Amniotic epithelial cell (primary cell): Measurements from ENCODE around the gene WDR33.
A peak's percentile ranks its signal among the peaks of the same experiment; 100 is the strongest.

ENCODE experiments used
- DNase-seq: peaks from one replicate; pipeline ENCODE4 v3.0.0-alpha.2; 2010; ENCODE audit warnings: low read depth

WDR33 gene

DNA sequence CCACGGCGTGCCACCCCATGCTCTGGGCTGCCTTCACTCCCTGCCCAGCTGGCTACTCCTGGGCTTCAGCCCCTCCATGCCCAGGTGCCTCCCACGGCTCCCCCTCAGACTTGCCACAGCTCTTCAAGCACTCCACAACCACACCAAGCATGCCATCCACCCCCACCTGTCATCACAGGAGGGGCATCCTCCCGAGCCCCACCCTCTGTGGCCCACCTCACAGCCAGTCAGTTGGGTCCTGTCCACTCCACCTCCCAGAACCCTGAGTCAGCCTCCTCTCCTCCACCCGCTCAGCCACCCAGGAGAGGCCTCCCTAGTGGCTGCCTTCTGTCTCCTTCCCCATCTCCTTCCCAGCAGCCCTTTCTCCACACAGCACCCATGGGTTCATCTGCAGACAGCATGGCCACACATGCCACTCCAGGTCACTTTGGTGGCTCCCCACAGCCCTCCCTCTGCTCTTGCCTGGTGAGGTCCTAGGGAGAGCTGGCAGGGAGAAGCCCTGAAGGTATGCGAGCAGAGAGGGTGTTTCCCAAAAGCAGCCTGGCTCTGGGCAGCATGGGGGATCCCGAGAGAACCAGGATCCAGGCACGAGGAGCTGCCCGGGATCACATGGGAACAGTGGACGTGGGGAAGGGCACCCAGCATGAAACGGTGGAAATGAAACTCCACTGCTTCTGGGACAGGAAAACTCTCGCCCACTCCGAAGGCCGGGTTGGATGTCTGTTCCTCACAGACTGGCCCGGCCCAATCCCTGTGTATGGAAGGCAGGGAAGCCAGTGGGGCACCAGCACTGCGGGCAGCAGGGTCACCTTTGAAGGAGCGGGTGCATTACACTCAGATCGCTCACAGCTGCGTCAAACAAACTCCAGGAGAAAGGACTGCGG lies 138.4 kb downstream of the WDR33 start:
- no peak for DNase-seq

- no peak for DNase-seq
These were observed 139.2 kb downstream of the WDR33 start for GRCh38 chr2:127671557-127672302.

DNA sequence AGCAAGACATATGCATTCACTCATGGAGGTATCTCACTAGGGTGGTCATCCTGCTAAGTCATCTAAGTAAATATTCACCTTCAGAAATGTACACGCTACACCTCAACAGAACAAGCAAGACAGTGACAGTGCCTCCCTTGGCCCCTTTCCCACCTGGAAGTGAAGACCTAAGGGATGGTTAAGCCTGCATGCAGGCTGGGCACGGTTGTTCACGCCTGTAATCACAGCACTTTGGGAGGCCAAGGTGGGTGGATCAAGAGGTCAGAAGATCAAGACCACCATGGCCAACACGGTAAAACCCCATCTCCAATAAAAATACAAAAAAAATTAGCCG lies 140.0 kb downstream of the WDR33 start:
- no peak for DNase-seq

GRCh38 chr2:127670055-127670956 lies 140.7 kb downstream of the WDR33 start:
- DNase-seq = no peak

GRCh38 chr2:127669056-127669455 lies 141.9 kb downstream of the WDR33 start:
- no peak for DNase-seq

GRCh38 chr2:127665267-127665893 lies 145.6 kb downstream of the WDR33 start:
- DNase-seq = no peak

DNA sequence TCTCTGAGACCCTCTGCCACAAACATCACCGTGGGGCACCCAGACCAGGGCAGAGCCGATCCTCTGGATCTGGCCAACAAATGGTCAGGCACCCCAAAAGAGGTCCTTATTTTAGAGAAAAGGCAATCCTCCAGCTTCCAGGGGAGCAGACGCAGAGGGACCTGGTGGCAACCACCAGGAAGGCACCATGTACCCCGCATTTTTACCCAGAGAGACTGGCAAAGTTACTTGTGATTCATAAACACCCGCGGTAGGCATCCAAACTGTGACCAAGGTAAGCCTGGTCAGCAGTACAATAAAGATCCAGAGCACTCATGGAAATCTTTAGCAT lies 146.1 kb downstream of the WDR33 start:
- no peak for DNase-seq

GRCh38 chr2:127664065-127664894 lies 146.7 kb downstream of the WDR33 start:
- DNase-seq = no peak

GRCh38 chr2:127663566-127664064 lies 147.4 kb downstream of the WDR33 start:
- DNase-seq = no peak

GRCh38 chr2:127662937-127663565 lies 147.9 kb downstream of the WDR33 start:
- DNase-seq = no peak

DNA sequence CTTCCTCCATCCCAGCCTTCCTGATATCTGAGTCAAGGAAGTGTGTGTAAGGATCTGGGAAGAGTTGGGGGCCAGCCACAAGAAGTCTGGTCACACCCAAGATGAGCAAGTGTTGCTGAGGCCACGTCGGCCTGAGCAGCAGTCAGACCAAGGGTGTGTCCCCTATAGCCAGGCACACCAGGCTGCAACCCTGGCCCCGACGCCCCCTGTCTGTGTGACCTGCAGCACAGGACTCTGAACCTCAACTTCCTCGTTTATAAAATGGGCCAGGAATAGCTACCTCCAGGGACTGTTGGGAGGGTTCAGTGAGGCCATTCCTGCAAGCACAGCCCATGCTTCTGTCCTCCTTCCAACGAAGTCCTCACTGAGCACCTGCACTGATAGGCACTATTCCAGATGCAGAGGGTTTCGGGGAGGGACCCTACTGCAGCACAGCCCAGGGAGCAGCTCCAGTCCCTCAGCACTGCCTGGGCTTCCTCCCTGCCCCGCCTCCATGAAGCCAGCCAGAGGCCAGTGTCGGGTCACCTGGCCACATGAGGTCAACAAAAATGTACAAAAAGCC lies 148.9 kb downstream of the WDR33 start:
- DNase-seq = no peak

DNA sequence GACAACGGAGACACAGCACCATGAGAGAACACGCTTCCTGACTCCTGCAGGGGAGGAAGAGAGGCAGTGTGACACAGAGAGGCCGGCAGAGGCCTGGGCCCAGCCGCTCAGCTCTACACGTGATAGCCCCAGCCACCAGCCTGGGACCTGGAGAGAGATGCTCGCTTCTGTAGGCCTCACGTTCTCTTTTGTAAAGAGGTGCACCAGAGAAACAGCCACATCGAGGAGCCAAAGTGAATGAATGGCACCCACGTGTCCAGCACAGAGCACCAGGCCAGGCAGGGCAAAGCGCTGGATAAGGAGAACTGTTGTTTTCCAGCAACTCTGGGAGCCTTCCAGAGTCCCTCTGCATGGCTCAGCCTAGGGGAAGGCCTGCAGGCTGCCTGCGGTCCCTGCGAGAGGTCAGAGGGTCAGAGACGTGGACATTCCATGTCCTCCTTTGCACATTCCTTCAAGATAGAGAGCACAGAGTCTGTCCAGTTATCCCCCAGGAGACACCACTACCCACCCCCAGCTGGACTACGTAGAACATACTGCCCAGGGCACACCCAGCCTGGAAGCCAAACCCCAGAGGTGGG lies 149.8 kb downstream of the WDR33 start:
- DNase-seq = peak; percentile 63

GRCh38 chr2:127660291-127660578 lies 150.7 kb downstream of the WDR33 start:
- DNase-seq = no peak

- DNase-seq = no peak
These were observed 151.3 kb downstream of the WDR33 start for GRCh38 chr2:127659408-127660290.

GRCh38 chr2:127658641-127659407 lies 152.1 kb downstream of the WDR33 start:
- peak; percentile 7 for DNase-seq

- no peak for DNase-seq
These were observed 152.8 kb downstream of the WDR33 start for GRCh38 chr2:127658146-127658545.

DNA sequence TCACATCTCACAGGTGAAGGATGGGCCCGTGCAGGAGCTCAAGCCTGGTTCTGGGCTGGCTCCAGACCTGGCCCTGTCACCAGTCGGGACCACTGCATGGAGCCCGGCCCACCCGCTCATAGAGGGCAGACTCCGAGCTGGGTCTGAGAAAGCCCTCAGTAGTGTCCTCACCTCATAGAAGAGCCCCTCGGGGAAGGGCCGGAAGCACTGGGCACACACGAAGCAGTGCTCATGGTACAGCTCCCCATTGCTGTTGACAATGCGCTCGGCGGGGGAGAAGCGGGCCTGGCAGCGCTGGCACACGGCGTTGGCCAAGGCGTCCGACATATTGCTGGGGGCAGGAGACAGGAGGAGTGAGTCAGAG lies 153.8 kb downstream of the WDR33 start:
- DNase-seq = no peak

GRCh38 chr2:127656569-127657231 lies 154.3 kb downstream of the WDR33 start:
- no peak for DNase-seq
